HG02588 (cell line): ENCODE measurements around the gene BCL2L11.

Source experiments
- ATAC-seq: cut with Tn5 transposase; IDR thresholded peaks from one replicate; pipeline ENCODE4 v1.9.1; 2021; ENCODE audit warnings: mild to moderate bottlenecking, moderate library complexity; ENCODE audit not compliant: unreplicated experiment

BCL2L11 gene

DNA sequence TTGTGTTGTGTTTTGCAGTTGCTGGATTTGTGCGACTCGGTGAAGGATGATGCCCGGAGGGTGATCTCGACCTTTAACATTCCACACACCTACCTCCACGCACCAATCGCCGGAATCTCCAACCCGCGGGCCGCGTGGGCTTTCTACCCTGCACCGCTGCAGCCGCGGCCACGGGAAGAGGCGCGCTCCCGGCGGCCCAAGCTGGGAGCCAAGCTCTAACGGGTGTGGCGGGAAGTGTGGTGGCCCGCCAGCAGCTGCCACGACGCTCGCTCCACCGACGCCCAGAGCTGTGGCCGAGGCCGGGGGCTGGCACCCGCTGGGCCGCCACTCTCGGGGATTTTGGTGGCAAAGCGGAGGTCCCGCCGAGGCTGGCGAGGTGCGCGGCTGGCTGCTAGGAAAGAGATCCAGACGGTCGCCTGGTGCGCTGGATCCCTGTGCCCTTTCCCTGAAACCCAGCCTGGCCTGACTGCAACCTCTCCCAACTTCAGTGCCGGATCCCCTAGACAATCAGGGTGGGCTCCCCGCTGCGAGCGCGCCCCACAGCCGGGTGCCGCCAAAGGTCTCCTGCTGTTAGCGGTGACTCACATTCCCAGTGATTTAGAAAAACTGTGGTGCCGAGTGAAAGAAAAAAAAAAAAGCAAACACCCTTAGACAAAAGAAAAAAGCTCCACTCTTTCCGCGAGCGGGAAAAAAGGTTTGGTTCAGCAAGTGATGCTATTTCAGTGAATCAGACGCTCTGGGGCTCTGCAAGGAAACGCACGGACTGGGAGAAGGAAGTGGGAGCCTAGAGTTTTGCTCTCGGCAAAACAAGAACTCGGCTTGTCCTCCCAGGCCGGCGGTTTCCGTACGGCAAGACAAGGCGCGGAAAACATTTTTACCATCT lies 2.9 kb upstream of the BCL2L11 start:
- ATAC-seq, result no peak

DNA sequence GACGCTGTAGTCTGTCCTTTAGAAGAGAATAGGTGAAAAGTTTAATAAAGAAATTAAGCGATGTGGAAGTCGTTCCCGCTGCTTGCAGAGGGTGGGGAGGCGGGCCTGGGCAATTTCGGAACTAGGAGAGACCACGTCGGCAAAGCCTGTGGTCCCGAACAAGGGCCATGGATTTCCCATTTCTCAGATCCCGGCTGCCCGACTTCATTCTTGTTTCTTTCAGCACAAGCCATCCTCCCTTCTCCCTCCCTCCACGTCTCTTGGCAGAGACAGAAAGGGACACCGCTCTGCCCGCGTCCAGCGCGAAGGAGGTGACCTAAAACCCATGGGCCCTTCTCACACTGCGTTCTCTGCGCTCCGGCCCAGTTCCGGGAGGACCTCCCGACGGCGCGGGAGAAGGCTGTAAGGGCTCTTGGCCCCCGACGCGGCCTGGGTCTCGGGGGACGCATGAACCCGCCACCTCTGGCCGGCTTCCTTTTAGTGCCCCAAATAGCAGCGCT lies 2.2 kb upstream of the BCL2L11 start:
- no peak for ATAC-seq

DNA sequence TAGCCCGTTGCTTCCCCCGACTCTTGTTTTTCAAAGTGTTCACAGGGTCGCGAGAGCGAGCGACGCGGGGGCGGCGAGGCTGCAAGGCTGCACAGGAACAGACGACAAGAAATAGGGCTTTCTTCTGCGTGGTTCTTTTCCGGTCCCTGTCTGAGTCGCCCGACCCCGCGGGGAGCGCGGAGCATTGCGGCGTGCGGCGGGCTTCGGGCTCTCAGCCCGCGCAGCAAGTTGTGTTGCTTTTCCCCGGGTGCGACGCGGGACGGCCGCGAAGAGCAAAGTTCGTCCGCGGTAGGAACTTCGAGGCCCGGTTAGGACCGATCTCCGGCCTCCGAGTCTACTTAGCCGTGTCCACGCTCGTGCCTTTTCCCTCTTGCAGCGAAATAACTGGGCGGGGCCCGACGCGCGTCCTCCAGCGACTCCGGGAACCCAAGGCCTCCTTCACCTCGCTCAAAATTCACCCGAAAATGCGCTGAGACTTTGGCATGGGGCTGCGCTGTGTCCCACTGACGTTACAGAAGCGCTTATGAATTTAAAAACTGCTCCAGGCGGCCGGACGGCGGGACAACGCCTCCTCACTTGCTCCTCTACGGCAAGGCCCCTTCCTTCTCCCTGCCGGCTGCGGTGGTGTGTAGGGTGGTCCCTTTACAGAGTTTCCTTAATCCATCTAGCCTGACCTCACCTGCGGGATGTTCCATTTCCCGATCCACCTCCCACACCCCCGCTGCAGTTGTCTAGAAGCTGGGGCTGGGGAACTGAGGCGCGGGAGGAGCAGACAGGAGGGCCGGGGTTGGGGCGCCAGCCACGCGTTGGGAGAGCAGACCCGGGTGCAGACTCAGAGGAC lies 1.5 kb upstream of the BCL2L11 start:
- no peak for ATAC-seq

DNA sequence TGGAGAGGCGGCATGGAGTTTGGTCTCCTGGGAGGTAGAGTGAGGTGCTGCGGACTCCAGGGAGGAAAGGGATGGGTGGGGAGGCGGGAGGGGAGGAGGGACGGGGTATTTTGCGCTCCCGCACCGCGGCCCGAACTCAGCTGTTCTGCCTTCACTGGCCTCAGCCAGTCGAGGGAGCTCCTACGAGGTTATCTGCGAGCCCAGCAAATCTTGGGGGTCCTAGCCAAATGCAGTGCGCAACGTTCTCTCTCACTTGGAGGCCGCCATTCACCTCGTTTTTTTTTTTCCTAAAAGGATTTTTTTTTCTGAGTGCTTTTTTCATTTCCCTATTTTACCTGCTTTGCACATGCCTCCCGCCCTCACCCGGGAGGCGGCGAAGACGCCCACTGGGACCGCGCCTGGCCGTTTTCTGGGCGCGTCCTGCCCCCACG lies 877 bp upstream of the BCL2L11 start:
- peak; percentile 8 for ATAC-seq

DNA sequence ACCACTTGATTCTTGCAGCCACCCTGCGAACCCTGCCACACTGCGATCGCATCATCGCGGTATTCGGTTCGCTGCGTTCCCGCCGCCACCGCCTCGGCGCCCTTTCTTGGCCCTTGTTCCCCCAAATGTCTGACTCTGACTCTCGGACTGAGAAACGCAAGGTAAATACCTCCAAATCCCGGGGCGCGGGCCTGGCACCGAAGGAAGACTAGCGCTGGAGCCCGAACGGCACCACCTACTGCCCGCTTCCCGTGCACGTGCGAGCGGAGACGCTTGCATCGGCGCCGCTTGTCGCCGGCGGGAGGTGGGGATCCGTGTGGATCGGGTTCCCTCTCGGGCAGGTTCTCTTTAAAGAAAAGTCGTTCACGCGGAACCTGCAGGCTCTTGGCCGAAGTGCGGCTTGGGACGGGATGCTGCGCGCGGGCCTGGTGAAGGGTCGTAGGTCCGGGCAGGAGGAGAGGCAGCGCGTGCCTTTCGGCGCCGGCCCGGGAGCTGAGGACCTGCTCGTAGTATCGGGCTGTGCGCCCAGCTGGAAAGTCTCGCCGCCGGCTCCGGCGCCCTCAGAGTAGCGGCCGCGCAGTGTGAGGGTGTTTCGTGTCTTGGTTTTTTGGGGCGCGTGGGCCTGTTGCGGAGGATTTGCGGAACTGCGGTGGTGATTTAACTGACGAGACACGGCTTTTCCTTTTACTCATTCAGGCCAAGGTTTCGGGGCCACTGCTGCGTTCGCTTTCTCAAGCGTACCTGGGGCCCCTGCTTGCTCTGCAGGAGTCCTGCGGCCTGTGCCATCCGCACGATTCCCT lies 514 bp downstream of the BCL2L11 start:
- ATAC-seq, result no peak

DNA sequence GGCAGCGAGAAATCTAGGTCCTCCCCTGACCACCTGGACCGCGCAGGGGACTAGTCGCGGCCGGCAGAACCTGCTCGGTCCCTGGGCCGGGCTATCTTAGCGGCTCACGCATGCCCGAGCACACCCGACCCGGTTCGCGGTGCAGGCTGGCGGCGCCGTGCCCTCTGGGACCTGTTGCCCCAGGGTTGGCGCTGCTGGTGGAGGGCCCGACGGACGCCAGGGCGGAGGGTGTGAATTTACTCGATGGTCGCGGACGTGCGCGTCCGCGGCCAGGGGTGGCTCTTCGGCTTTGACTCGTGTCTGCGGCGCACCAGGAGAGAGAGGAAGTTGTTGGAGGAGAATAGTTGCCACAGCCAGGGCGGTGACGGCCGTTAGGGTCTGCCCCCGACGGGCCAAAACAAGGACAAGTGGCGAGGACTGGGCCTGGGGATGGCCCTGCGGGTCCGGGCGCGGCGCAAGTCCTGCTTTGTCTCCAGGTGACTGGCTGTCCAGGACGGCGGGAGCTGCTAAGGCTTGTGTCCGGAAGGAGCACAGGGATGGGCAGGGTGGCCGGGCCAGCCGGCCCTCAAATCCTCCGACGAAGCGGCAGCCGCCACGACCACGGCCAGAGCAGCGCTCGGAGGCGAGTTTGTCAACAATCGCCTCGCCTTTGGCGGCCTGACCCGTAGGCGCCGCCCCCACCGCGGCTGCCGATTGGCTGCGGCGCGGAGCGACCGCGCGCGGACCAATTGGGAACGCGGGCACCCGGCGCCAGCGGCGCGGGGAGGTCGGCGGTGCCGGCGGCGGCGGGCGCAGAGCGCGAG lies 1.3 kb downstream of the BCL2L11 start:
- peak; percentile 44 for ATAC-seq

DNA sequence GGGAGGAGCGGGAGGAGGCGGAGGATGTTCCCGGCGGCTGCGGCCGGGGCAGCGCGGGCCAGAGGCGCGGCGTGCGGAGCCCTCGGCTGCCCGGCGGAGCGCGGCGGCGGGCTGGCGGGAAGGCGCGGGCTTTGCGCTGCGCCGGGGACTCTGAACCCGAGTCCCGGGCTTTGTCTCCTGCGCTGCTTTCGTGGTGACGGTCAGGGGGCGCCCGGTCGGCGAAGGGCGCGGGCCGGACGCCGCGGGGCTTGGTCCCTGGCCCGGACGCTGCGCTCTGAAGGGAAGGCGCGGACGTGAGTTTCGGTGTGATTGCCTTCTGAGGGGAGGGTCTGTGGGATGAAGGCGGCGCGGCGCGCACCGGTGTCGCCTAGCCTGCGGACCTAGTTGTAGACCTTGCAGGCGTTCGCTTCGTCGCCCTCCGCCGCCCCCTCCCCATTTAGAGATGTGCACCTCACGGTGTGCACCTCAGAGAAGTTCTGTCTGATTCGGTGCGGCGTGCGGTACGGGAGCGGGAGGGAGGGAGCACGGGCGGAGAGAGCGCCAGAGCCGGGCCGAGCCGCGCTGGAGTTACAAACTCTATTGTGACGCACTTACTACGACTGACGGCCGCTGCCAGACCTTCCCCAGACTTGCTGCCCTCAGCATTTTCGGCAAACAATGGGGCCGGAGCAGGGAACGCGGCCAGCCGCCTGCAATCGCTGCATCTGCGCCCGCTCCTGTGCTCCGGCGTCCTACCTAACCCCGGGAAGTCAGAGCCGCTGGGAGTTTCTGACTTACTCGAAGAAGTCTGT lies 2.1 kb downstream of the BCL2L11 start:
- ATAC-seq, result peak; percentile 1

DNA sequence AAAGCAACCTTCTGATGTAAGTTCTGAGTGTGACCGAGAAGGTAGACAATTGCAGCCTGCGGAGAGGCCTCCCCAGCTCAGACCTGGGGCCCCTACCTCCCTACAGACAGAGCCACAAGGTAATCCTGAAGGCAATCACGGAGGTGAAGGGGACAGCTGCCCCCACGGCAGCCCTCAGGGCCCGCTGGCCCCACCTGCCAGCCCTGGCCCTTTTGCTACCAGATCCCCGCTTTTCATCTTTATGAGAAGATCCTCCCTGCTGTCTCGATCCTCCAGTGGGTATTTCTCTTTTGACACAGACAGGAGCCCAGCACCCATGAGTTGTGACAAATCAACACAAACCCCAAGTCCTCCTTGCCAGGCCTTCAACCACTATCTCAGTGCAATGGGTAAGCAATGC lies 3.0 kb downstream of the BCL2L11 start:
- ATAC-seq, result no peak

DNA sequence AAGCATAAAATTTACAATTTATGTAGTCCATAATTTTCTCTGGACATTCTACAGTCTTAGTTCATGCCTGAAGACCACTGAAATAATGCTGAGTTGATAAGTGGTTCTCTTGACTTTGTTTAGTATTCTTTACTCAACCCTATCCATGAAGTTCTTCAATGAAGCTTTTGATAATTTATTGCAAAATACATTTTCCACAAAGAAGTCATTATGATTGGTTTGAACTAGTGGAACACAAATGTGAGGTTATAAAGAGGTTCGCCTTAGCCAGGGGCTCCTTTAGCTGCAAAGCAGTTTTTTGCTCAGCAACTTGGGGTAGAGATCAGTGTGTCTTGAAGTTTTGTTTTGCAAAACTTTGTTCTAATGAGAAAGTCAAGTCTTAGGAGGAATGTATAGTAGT lies 5.9 kb downstream of the BCL2L11 start:
- no peak for ATAC-seq

DNA sequence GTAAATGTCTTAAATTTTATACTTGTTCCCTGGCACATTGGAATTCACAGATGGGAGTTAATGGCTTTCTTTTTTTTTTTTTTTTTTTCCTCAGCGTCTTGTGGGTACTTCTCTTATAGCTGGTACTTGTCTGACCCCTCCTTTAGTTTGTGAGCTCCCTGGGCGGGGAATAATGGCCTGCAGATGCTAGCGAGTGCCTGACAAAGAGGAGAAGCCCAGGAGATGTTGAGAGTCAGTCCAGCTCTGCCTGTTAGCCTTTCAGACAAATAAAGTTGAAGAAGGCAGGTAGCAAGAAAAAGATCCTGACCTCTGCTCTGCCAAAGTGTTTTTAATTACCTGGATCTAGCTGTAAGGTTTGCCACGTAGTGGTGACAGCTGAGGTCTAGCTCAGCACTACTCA lies 6.6 kb downstream of the BCL2L11 start:
- ATAC-seq, result no peak

DNA sequence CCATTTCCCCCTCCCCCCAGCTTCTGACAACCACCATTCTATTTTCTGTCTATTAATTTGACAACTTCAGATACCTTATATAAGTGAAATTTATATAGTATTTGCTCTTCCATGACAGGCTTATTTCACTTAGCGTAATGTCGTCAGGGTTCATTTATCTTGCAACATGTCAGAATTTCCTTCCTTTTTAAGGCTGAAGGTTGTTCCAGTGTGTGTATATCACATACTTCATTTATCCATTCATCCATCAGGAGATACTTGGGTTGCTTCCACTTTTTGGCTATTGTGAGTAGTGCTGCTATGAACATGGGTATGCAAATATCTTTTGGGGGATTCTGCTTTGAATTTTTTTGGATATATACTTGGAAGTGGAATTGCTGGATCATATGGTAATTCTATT lies 7.4 kb downstream of the BCL2L11 start:
- ATAC-seq, result no peak

DNA sequence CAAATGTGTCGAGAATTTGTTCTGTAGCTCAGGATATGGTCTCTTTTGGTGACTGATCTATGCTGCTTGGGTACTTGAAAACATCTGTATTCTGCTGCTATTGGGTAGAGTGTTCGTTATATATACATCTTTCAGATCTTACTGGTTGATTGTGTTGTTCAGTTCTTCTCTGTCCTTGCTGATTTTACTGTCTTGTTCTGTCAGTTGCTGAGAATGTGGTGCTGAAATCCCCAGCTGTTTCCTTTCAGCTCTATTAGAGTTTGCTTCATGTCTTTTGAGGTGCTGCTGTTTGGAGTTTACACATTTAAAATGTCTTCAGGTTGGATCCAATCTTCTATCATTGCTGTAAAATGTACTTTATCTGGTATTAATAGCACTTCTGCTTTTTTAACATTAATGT lies 12.9 kb downstream of the BCL2L11 start:
- ATAC-seq, result no peak

DNA sequence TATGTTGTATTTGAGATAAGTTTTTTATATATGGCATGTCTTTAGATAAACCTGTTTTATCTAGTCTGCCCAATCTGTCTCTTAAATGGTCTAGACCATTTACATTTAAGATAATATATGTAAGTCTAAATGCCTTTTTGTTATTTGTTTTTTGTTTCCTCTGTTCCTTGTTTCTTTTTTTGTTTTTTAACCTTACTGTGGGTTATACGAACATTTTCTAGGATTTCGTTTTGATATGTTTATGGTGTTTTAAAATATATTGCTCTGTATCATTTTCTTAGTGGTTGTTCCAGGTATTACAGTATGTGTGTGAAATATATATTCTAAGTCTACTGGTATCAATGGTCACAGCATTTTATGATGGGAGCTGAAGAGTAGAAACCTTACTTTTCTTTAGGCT lies 13.3 kb downstream of the BCL2L11 start:
- no peak for ATAC-seq

DNA sequence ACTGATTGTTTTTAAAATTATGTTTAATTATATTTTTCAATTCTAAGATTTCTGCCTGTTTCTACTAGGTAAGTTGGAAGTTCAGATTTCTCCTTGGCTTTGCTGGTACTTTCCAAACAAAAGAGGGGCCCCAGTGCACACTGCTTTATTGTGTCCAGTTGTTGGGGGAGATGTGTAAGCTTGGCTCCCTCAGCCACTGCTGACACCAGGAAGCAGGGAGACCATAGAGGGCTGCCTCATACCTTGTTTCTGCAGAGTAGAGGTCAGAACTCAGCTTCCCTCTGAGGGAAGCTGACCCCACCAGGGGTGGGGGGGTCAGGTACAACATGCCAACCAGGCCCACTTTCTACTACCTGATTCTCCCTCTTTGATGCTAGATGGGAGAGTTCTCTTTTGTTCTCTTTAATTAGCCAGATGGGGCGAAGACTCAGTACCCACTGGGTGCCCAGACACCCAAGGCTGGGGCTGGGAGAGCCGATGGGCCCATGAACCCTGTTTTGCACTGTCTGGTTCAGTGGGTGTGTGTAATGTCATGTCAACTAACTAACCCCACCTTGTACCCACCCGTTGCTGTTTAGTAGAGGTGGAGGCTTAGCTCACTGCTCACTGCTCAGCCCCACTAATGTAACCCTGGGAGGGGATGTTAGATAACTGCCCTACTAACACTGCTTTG lies 14.7 kb downstream of the BCL2L11 start:
- ATAC-seq, result no peak

DNA sequence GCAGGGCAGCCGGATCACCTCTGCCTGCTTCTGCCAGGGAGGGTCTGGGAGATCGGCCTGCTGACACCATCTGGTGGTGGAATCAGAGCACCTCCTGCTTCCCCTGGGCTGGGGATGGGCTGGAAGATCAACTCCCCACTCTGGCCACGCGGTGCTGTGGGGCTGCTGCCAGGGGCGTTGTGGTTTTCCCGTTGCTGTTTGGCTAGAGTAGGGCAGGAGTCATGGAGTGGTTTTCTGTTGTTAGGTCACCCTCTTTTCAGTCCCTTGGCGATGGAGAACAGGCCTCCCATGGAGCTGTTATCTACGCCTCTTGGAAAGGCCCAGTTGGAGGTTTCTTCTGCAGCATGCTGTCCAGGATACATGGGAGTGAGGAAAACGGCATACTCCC lies 15.2 kb downstream of the BCL2L11 start:
- ATAC-seq, result no peak

DNA sequence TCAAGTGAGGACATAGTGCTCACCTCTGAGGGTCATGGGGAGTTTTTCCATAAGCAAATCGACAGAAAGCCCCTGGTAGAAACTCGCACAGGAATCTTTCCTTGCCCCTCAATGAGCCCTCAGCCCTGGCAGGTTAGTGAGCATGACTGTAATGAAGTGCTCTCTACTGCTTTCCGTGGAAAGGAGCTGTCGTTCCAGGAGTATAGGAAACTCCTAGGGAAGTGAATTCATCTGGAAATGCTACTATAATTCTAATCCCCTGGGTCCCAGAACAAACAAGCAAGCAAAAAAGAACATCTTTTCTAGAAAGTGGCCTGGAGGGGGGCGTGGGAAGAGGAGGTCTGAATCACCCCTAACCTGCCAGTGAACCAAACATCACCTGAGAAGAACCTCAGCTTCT lies 18.1 kb downstream of the BCL2L11 start:
- no peak for ATAC-seq

DNA sequence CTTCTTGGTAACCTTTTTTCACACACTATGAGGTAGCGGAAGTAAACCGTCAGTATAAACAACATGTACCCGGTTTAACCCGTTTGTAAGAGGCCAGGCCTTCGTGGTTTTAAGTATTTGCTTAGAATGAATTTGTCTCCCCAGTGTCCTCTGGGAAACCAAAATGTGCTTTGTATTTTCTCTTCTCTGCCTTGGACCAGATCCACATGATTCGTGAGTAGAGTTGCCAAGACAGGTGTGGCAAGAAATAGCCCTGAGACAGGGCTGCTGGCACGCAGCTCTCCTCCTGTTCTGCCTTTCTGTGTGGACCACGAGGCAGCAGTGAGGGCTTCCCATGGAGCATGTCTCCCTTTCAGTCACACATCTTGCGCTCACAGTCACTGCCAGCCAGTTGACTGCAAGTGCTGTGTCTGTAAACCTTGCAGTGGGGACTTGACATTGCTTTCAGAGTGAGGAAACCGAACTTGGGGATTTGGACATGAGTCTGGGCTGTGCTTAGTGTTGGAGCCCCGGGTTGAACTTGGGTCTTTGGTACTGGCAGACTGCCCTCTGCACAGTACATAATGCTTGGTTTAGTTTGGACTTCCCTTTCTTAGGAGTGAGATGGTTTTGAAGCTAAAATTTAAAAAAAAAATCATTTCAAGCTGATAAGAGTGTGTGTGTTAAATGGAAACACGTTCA lies 19.1 kb downstream of the BCL2L11 start:
- no peak for ATAC-seq

DNA sequence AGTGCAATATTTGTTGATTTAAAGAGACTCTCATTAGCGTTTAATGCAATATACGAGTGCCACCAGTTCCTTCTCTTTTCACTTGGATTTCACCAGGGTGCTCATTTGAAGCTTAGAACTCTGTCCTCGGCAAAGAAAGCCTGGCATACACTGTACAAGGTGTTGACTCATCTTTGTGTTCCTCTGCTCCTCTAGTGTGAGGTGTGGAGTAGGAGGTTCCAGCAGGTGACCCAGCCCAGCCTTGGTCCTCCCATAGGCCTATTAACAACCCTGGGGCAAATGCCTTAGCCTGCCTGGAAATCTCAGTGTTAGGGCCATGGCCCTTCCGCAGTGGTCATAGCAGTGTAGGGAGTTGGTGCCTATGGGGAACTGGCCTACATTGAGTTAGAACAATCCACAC lies 20.1 kb downstream of the BCL2L11 start:
- ATAC-seq, result no peak
